HCT116 (cell line): ENCODE results near the gene AHRR. TPM values are rescaled to one million over a fixed set of nuclear protein-coding genes. Genes with fewer than 3 reads are reported as not detected.

ENCODE experiments used
- ATAC-seq: fragments of 200-7000 bp; cut with Tn5 transposase; 2 replicates; pipeline ENCODE4 v1.9.1; 2020; ENCODE audit warnings: mild to moderate bottlenecking, moderate library complexity
- BruUV-seq: library from RNA; stranded (reverse); fragments of 400-500 nt; replicated peaks from 2 replicates; lab custom pipeline; 2021; lab: Mats Ljungman, UMichigan
- CTCF ChIA-PET: fragments of 300-600 bp; sonication (Branson Sonifier 250); formaldehyde crosslinking; loops from one replicate; lab custom pipeline; 2021; ENCODE audit warnings: antibody characterized with exemption; lab: Charles Lee
- POLR2A ChIA-PET: fragments of 300-600, 350-600 bp; sonication (Branson Sonifier 250); formaldehyde crosslinking; loops from one replicate; lab custom pipeline; 2021; ENCODE audit warnings: antibody characterized with exemption; lab: Charles Lee
- RAD21 ChIA-PET, 2 experiments: fragments of 300-600 bp; sonication (Branson Sonifier 250); formaldehyde crosslinking; loops; one replicate each; lab custom pipeline; 2023; ENCODE audit warnings: low total read pairs in 2 of 2; ENCODE audit not compliant: uncharacterized antibody in 2 of 2, unreplicated experiment in 2 of 2, low non-redundant PET in 1 of 2; lab: Charles Lee
- DNase-seq: peaks from one replicate; pipeline ENCODE4 v3.0.0-alpha.2; 2010; ENCODE audit warnings: low read depth, low spot score
- H2AFZ ChIP-seq: fragments of 200-600 bp; shearing (Covaris generic), sonication (generic); 2 replicates; pipeline ENCODE4 v1.6.1; 2017; ENCODE audit warnings: low read depth, mixed run types, mixed read lengths, antibody characterized with exemption, low read length; ENCODE audit not compliant: poor library complexity, severe bottlenecking
- H3K27ac ChIP-seq: 2 replicates; pipeline ENCODE4 v1.5.1; 2012; ENCODE audit warnings: low read depth, low read length
- H3K27me3 ChIP-seq: fragments of 200-600 bp; sonication (generic); 2 replicates; pipeline ENCODE4 v1.6.1; 2016; ENCODE audit warnings: mixed run types, low read length, mixed read lengths; ENCODE audit not compliant: insufficient read depth
- H3K36me3 ChIP-seq, 2 experiments: fragments of 200-500 bp in 1 of 2; fragments of 200-600 bp in 1 of 2; sonication (Bioruptor generic) in 1 of 2; sonication (generic) in 1 of 2; 2 replicates each; pipeline versions ENCODE4 v1.5.1 to v1.6.1; 2014 to 2016; ENCODE audit warnings: low read length in 2 of 2, inconsistent platforms in 1 of 2, mixed read lengths in 1 of 2, mixed run types in 1 of 2; ENCODE audit not compliant: insufficient read depth in 2 of 2, control insufficient read depth in 1 of 2
- H3K4me1 ChIP-seq, 2 experiments: fragments of 200-600 bp in 1 of 2; sonication (generic) in 1 of 2; 2 replicates each; pipeline versions ENCODE4 v1.5.1 to v1.6.1; 2012 to 2017; ENCODE audit warnings: low read length in 2 of 2, inconsistent platforms in 1 of 2, mild to moderate bottlenecking in 1 of 2, mixed read lengths in 1 of 2, mixed run types in 1 of 2, moderate library complexity in 1 of 2; ENCODE audit not compliant: insufficient read depth in 2 of 2, control insufficient read depth in 1 of 2
- H3K4me2 ChIP-seq: fragments of 200-600 bp; sonication (generic); 2 replicates; pipeline ENCODE4 v1.6.1; 2017; ENCODE audit warnings: mixed run types, low read length, mixed read lengths
- H3K4me3 ChIP-seq, 2 experiments: fragments of 200-600 bp in 1 of 2; sonication (generic) in 1 of 2; replicated peaks in 1 of 2; 2 replicates each; pipeline ENCODE4 v1.5.1; 2011 to 2016; ENCODE audit warnings: low read length in 2 of 2, control low read depth in 1 of 2, low read depth in 1 of 2, mild to moderate bottlenecking in 1 of 2, mixed read lengths in 1 of 2, mixed run types in 1 of 2
- H3K79me2 ChIP-seq: fragments of 200-600 bp; sonication (generic); 2 replicates; pipeline ENCODE4 v1.6.1; 2017; ENCODE audit warnings: mild to moderate bottlenecking, mixed run types, low read length, moderate library complexity, mixed read lengths; ENCODE audit not compliant: insufficient read depth
- H3K9ac ChIP-seq: fragments of 200-600 bp; sonication (generic); 2 replicates; pipeline ENCODE4 v1.6.1; 2016; ENCODE audit warnings: low read length, mixed read lengths
- H3K9me2 ChIP-seq: fragments of 200-600 bp; sonication (generic), shearing (Covaris generic); 2 replicates; pipeline ENCODE4 v1.6.1; 2017; ENCODE audit warnings: mixed run types, mild to moderate bottlenecking, moderate library complexity; ENCODE audit not compliant: insufficient read depth
- H3K9me3 ChIP-seq, 2 experiments: fragments of 200-500 bp in 1 of 2; fragments of 200-600 bp in 1 of 2; sonication (Bioruptor generic) in 1 of 2; sonication (generic) in 1 of 2; 2 replicates each; pipeline ENCODE4 v1.6.1; 2014 to 2017; ENCODE audit warnings: low read length in 2 of 2, mixed read lengths in 2 of 2, inconsistent platforms in 1 of 2, low read depth in 1 of 2, mild to moderate bottlenecking in 1 of 2, mixed run types in 1 of 2, moderate library complexity in 1 of 2; ENCODE audit not compliant: control insufficient read depth in 1 of 2, insufficient read depth in 1 of 2
- H4K20me1 ChIP-seq: fragments of 200-600 bp; sonication (generic), shearing (Covaris generic); 2 replicates; pipeline ENCODE4 v1.6.1; 2017; ENCODE audit warnings: mixed run types, mild to moderate bottlenecking, moderate library complexity; ENCODE audit not compliant: insufficient read depth
- CBX3 ChIP-seq: IDR thresholded peaks from 2 replicates; pipeline ENCODE4 v1.6.1; 2012; ENCODE audit warnings: low read depth
- CTCF ChIP-seq, 3 experiments: fragments of 200-600 bp in 1 of 3; sonication (generic) in 1 of 3; IDR thresholded peaks in 2 of 3; conservative IDR thresholded peaks in 1 of 3; 2 replicates each; pipeline ENCODE4 v1.5.1; 2012 to 2017; ENCODE audit warnings: low read depth in 2 of 3, low read length in 2 of 3, antibody characterized with exemption in 1 of 3, borderline replicate concordance in 1 of 3, control low read depth in 1 of 3, mild to moderate bottlenecking in 1 of 3, mixed read lengths in 1 of 3, mixed run types in 1 of 3, moderate library complexity in 1 of 3; ENCODE audit not compliant: insufficient read depth in 1 of 3
- ELF1 ChIP-seq: IDR thresholded peaks from 2 replicates; pipeline ENCODE4 v1.6.1; 2012; ENCODE audit warnings: low read depth, borderline replicate concordance
- FOSL1 ChIP-seq: IDR thresholded peaks from 2 replicates; pipeline ENCODE4 v1.6.1; 2012; ENCODE audit warnings: low read depth
- POLR2A ChIP-seq: IDR thresholded peaks from 2 replicates; pipeline ENCODE4 v1.7.0; 2011; ENCODE audit warnings: borderline replicate concordance; ENCODE audit not compliant: insufficient read depth, insufficient read length; ENCODE audit errors: extremely low read depth
- POLR2AphosphoS5 ChIP-seq: IDR thresholded peaks from 2 replicates; pipeline ENCODE4 v1.6.1; 2011; ENCODE audit warnings: mild to moderate bottlenecking, low read depth, low read length, moderate library complexity
- RAD21 ChIP-seq: IDR thresholded peaks from 2 replicates; pipeline ENCODE4 v1.6.1; 2012; ENCODE audit warnings: low read depth, mild to moderate bottlenecking
- REST ChIP-seq: IDR thresholded peaks from 2 replicates; pipeline ENCODE4 v1.6.1; 2012; ENCODE audit warnings: low read depth
- SIN3A ChIP-seq: IDR thresholded peaks from 2 replicates; pipeline ENCODE4 v1.6.1; 2012; ENCODE audit warnings: low read depth
- SP1 ChIP-seq: IDR thresholded peaks from 2 replicates; pipeline ENCODE4 v1.6.1; 2012; ENCODE audit warnings: low read depth
- ZBTB33 ChIP-seq: IDR thresholded peaks from 2 replicates; pipeline ENCODE4 v1.6.1; 2011; ENCODE audit warnings: mild to moderate bottlenecking, low read length, moderate library complexity; ENCODE audit not compliant: insufficient replicate concordance; ENCODE audit errors: extremely low read depth
- intact Hi-C: fragments of 100-400 bp; cut with micrococcal nuclease; formaldehyde crosslinking; loops from 2 replicates; pipeline ENCODE4 v1.10.0; 2022
- total RNA-seq: library from RNA; stranded (reverse); gene quantifications from one replicate; pipeline ENCODE4 v1.2.1, GENCODE V29; 2021; ENCODE audit not compliant: unreplicated experiment

AHRR gene
- total RNA-seq, 1 experiment from 2014 or later, result 12.7 TPM

- TF ChIP-seq CTCF (IDR thresholded peaks at IDR 0.05 in 2 of 3, conservative IDR thresholded peaks at IDR 0.05 in 1 of 3; ENCODE audit: borderline replicate concordance in 1 of 3, insufficient read depth in 1 of 3, low read depth in 2 of 3, low read length in 2 of 3), result no peak
- no peak for TF ChIP-seq SIN3A
- no peak for TF ChIP-seq POLR2AphosphoS5
Observed at GRCh38 chr5:463301-463700, 141.8 kb downstream of the AHRR start (continued).

GRCh38 chr5:463952-464351, 142.4 kb downstream of the AHRR start:
- no TSS peak for BruUV-seq
- ChIA-PET POLR2A (no interaction called here), CTCF (interaction anchor here (1.2 kb wide), 1 partner anchor 17 kb away, joined by 3 read pairs; no protein-coding TSS in a partner anchor)
- Histone ChIP-seq H3K4me2 (no peak overlapping the region), H3K4me1 (peaks cover 0 to 4% of the 10 kb centered on the region in 2 experiments; a peak in 2 of 4 replicates), H3K27ac (no peak overlapping the region), H3K27me3 (no peaks in the 10 kb centered on the region), H2AFZ (no peak overlapping the region), H4K20me1 (no peaks in the 10 kb centered on the region), H3K9me3 (no peaks in the 10 kb centered on the region), H3K4me3 (no peak overlapping the region), H3K79me2 (no peaks in the 10 kb centered on the region; the same call in 1 of the 2 replicates)
- intact Hi-C loops, result no loop called here
- no peak for TF ChIP-seq ELF1
- TF ChIP-seq POLR2A, result no peak
- no peak for TF ChIP-seq ZBTB33
- no peak for TF ChIP-seq RAD21
- no peak for TF ChIP-seq CBX3
- no peak for TF ChIP-seq REST
- TF ChIP-seq SP1, result no peak
- TF ChIP-seq FOSL1, result no peak
- TF ChIP-seq, all 23 proteins: peak for 0
- no peak for ATAC-seq
- RAD21 ChIA-PET, result no interaction called here
- Histone ChIP-seq H3K9ac (no peak overlapping the region), H3K36me3 (peaks cover 9 to 16% of the 10 kb centered on the region in 2 experiments; a peak in 3 of 4 replicates), H3K9me2 (no peaks in the 10 kb centered on the region)
- no peak for DNase-seq
